BE2C (cell line): ENCODE measurements around the gene OXER1.

Experiments
- DNase-seq: peaks from one replicate; pipeline ENCODE4 v3.0.0-alpha.2; 2020
- H3K27me3 ChIP-seq: fragments of 250-450 bp; sonication (Bioruptor Pico); 2 replicates; pipeline ENCODE4 v1.5.1; 2020; ENCODE audit warnings: mild to moderate bottlenecking
- H3K36me3 ChIP-seq: fragments of 250-450 bp; sonication (Bioruptor Pico); 2 replicates; pipeline ENCODE4 v1.5.1; 2020; ENCODE audit warnings: mild to moderate bottlenecking
- H3K4me1 ChIP-seq: fragments of 250-450 bp; sonication (Bioruptor Pico); 2 replicates; pipeline ENCODE4 v1.5.1; 2020
- H3K4me3 ChIP-seq: 2 replicates; pipeline ENCODE4 v1.5.1; 2011; ENCODE audit warnings: low read depth, low read length
- H3K9me3 ChIP-seq: fragments of 250-450 bp; sonication (Bioruptor Pico); 2 replicates; pipeline ENCODE4 v1.5.1; 2020
- TF ChIP-seq, protein P1 (sequence below): IDR thresholded peaks from 2 replicates; pipeline ENCODE4 v1.5.1; 2012; ENCODE audit warnings: mild to moderate bottlenecking, low read depth, low read length

OXER1 gene

GRCh38 chr2:42795841-42796301, 31.9 kb upstream of the OXER1 start:
- no peak for DNase-seq
- no peaks in the 10 kb centered on the region for H3K27me3 ChIP-seq
- no peak overlapping the region for H3K4me3 ChIP-seq

DNA sequence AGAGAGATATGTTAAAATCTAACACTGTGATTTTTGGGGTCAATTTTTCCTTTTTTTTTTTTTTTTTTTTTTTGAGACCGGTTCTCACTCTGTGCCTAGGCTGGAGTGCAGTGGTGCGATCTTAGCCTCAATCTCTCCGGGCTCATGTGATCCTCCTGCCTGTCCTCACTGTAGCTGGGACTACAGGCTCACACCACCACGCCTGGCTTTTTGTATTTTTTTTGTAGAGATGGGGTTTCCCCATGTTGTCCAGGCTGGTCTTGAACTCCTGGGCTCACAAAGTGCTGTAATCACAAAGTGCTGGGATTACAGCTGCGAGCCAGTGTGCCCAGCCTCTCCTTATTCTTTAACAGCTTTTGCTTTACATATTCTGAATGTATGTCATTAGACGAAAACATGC, 31.3 kb upstream of the OXER1 start:
- TF ChIP-seq, protein P1, sequence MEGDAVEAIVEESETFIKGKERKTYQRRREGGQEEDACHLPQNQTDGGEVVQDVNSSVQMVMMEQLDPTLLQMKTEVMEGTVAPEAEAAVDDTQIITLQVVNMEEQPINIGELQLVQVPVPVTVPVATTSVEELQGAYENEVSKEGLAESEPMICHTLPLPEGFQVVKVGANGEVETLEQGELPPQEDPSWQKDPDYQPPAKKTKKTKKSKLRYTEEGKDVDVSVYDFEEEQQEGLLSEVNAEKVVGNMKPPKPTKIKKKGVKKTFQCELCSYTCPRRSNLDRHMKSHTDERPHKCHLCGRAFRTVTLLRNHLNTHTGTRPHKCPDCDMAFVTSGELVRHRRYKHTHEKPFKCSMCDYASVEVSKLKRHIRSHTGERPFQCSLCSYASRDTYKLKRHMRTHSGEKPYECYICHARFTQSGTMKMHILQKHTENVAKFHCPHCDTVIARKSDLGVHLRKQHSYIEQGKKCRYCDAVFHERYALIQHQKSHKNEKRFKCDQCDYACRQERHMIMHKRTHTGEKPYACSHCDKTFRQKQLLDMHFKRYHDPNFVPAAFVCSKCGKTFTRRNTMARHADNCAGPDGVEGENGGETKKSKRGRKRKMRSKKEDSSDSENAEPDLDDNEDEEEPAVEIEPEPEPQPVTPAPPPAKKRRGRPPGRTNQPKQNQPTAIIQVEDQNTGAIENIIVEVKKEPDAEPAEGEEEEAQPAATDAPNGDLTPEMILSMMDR: no peak
- no peak for DNase-seq
- Histone ChIP-seq H3K27me3 (no peaks in the 10 kb centered on the region), H3K9me3 (no peaks in the 10 kb centered on the region), H3K36me3 (no peaks in the 10 kb centered on the region), H3K4me1 (no peaks in the 10 kb centered on the region), H3K4me3 (no peak overlapping the region)

More at GRCh38 chr2:42795841-42796301, 31.9 kb upstream of the OXER1 start:
- Histone ChIP-seq H3K36me3 (no peaks in the 10 kb centered on the region), H3K4me1 (no peaks in the 10 kb centered on the region), H3K9me3 (no peaks in the 10 kb centered on the region)
- TF ChIP-seq, protein P1: no peak

- H3K9me3 ChIP-seq: no peaks in the 10 kb centered on the region
- no peaks in the 10 kb centered on the region for H3K36me3 ChIP-seq
- DNase-seq: no peak
- no peak overlapping the region for H3K4me3 ChIP-seq
- TF ChIP-seq, protein P1: no peak
- no peaks in the 10 kb centered on the region for H3K4me1 ChIP-seq
- H3K27me3 ChIP-seq: no peaks in the 10 kb centered on the region
Observed at GRCh38 chr2:42794271-42795046, 30.5 kb upstream of the OXER1 start.

DNA sequence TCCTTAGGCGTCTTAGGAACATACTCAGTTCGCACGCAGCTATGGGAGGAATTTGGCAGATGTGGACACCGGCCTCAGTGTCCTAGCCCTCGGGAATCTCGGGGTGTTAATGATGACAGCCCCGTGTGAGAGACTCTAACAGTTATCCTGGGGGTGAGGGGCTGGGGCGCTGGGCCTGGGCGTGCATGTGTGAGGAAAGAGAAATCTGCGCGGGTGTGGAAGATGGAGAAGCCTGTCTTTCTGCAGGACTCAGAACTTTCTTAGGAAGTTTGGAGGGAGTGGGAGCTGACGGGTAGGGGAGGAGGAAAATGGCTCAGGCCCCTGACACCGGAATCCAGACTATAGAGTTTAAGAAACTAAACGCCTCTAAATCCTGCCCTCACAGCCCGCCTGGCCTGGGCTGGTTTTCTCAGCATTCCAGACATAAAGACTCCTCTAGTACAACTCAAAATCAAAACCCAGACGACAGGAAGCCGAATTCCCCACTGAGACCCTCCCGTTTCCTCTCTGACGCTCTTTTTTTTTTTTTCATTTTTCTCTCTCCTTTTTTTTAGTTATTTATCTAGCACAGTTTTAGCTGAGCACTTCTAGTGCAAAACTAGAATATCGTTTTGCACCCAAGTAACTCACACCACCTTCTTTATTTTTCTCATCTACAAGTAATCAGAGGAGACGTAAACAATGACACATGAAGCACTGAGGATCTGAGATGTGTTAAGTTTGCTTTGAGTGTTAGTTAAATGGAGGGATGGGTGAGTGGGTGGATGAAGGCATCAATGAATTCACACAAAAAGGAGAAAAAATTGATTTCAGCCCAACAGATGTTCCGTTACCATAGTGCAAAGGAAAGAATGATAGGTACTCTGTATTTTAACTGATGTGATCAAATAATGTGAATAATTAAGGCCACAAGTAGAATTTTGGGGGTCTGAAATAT, 29.7 kb upstream of the OXER1 start:
- H3K27me3 ChIP-seq: no peaks in the 10 kb centered on the region
- TF ChIP-seq, protein P1: no peak
- H3K9me3 ChIP-seq: no peaks in the 10 kb centered on the region
- no peaks in the 10 kb centered on the region for H3K36me3 ChIP-seq
- no peak for DNase-seq
- H3K4me3 ChIP-seq: no peak overlapping the region
- peaks cover 6% of the 10 kb centered on the region for H3K4me1 ChIP-seq

DNA sequence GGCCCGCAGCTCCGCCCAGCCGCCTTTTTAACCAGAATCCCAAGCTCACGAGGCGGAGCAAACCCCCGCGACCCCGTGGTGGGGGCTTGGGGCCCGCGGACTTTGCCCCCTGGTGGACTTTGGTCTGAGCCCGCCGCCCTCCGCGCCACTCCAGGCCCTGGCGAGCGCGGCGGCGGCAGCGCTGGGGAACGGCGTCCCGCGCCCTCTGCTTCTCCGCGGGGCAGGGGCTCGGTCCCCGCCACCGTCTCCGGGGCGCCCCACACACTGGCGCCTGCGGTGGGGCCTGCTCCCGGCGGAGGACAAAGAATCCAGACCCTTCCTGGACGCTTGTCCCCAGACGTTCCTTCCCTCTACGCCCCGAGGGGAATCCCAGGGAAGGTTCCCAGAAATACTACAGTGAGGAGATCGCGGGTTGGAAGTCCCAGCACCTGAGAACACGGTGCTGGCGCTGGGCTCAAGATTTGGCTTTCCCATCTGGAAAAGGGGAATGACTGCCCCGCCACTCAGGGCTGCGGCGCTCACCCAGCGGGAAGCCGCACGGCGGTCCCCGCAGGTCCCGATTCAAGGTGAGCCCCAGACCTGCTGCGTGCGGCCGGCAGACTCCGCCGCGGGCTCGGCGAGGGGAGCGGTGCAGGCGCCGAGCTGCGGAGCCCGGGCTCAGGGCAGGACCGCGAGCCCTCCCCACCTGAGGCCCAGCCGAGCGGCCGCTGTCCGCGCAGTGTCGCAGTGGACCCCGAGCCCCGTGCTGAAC, 28.8 kb upstream of the OXER1 start, which contains the start of gene HAAO:
TSS of gene HAAO (minus strand) at position 1 of the 751 bp plus-strand sequence. CDS start 47 bp downstream, outside the sequence.
- H3K27me3 ChIP-seq: no peaks in the 10 kb centered on the region
- H3K4me1 ChIP-seq: peaks cover 12% of the 10 kb centered on the region
- H3K36me3 ChIP-seq: no peaks in the 10 kb centered on the region
- no peaks in the 10 kb centered on the region for H3K9me3 ChIP-seq
- TF ChIP-seq, protein P1: no peak
- no peak within 1 kb of the TSS for H3K4me3 ChIP-seq
- no peak for DNase-seq
